Esophagus (tissue), 2 donors: ENCODE data around the gene CYB561D1. TPM values are rescaled to one million over a fixed set of nuclear protein-coding genes. Genes with fewer than 3 reads are reported as not detected.

Source experiments
- H3K27ac ChIP-seq, 2 donors: one replicate each; pipeline ENCODE4 v1.5.1; 2013; ENCODE audit warnings: low read depth in 2 of 2, mild to moderate bottlenecking in 2 of 2, inconsistent platforms in 1 of 2, low read length in 1 of 2, moderate library complexity in 1 of 2
- H3K27me3 ChIP-seq, 2 donors: one replicate each; pipeline ENCODE4 v1.6.1; 2013; ENCODE audit warnings: low read length in 2 of 2, control low read depth in 1 of 2, mild to moderate bottlenecking in 1 of 2; ENCODE audit not compliant: insufficient read depth in 2 of 2, control insufficient read depth in 1 of 2
- H3K36me3 ChIP-seq, 2 donors: one replicate each; pipeline ENCODE4 v1.6.1; 2013; ENCODE audit warnings: low read length in 1 of 2; ENCODE audit not compliant: control insufficient read depth in 2 of 2, insufficient read depth in 2 of 2
- H3K4me1 ChIP-seq, 2 donors: one replicate each; pipeline ENCODE4 v1.6.1; 2013; ENCODE audit warnings: low read length in 1 of 2; ENCODE audit not compliant: control insufficient read depth in 2 of 2, insufficient read depth in 2 of 2
- H3K4me3 ChIP-seq, 2 donors: one replicate each; pipeline ENCODE4 v1.5.1; 2013; ENCODE audit warnings: low read length in 2 of 2, mild to moderate bottlenecking in 2 of 2, low read depth in 1 of 2, moderate library complexity in 1 of 2
- H3K9me3 ChIP-seq, 2 donors: one replicate each; pipeline ENCODE4 v1.6.1; 2013; ENCODE audit warnings: mild to moderate bottlenecking in 2 of 2, low read depth in 1 of 2, low read length in 1 of 2, moderate library complexity in 1 of 2; ENCODE audit not compliant: control insufficient read depth in 2 of 2, insufficient read depth in 1 of 2
- WGBS, 2 donors: extraction: QIAGEN DNeasy Blood & Tissue Kit; methylation state at CpG; one replicate each; pipeline ENCODE4 v1.1.7; 2013; 5-methylcytosine and 5-hydroxymethylcytosine counted together
- polyA plus RNA-seq, 2 donors: library from polyadenylated mRNA; stranded (reverse); fragments of 200-250 nt; gene quantifications; one replicate each; pipeline ENCODE4 v1.2.3, GENCODE V29; 2013
- donor health status: healthy with polysubstance abuse.
- donor health status: Bipolar disorder and iron deficiency.

CYB561D1 gene
- polyA plus RNA-seq, 2 donors = 3.7 to 4.8 TPM

DNA sequence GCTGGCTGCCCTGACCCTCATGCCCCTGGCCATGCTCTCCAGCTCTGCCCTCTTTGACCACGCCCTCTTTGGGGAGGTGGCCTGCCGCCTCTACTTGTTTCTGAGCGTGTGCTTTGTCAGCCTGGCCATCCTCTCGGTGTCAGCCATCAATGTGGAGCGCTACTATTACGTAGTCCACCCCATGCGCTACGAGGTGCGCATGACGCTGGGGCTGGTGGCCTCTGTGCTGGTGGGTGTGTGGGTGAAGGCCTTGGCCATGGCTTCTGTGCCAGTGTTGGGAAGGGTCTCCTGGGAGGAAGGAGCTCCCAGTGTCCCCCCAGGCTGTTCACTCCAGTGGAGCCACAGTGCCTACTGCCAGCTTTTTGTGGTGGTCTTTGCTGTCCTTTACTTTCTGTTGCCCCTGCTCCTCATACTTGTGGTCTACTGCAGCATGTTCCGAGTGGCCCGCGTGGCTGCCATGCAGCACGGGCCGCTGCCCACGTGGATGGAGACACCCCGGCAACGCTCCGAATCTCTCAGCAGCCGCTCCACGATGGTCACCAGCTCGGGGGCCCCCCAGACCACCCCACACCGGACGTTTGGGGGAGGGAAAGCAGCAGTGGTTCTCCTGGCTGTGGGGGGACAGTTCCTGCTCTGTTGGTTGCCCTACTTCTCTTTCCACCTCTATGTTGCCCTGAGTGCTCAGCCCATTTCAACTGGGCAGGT, 49.5 kb downstream of the CYB561D1 start:
- H3K4me3 ChIP-seq = no peak overlapping the region
- WGBS, 2 donors = 85 to 88% methylated on average over 24 of the region's 24 CpGs
- H3K4me1 ChIP-seq = no peaks in the 10 kb centered on the region
- no peaks in the 10 kb centered on the region for H3K27me3 ChIP-seq
- no peaks in the 10 kb centered on the region for H3K36me3 ChIP-seq
- H3K9me3 ChIP-seq = no peaks in the 10 kb centered on the region
- H3K27ac ChIP-seq = no peak overlapping the region

DNA sequence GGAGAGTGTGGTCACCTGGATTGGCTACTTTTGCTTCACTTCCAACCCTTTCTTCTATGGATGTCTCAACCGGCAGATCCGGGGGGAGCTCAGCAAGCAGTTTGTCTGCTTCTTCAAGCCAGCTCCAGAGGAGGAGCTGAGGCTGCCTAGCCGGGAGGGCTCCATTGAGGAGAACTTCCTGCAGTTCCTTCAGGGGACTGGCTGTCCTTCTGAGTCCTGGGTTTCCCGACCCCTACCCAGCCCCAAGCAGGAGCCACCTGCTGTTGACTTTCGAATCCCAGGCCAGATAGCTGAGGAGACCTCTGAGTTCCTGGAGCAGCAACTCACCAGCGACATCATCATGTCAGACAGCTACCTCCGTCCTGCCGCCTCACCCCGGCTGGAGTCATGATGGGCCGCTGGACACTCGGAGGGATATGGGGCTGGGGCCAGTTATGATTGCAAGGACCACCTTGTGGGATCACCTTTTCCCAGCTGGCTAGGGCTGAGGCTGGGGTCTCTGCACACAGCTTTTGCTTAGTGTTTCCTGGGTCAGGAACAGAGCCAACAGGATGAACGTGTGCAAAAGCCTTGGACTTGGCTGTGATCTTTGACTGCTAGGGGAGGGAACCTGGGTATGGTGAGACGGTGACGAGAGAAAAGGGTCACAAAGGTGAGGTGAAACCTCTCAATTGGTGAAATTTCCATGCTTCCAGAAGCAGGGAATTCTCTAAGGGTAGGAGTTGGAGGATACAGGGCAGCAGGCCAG, 50.3 kb downstream of the CYB561D1 start:
- no peak overlapping the region for H3K27ac ChIP-seq
- no peaks in the 10 kb centered on the region for H3K4me1 ChIP-seq
- H3K9me3 ChIP-seq = no peaks in the 10 kb centered on the region
- H3K36me3 ChIP-seq = no peaks in the 10 kb centered on the region
- WGBS, 2 donors = 73 to 74% methylated on average over 14 of the region's 14 CpGs
- H3K27me3 ChIP-seq = no peaks in the 10 kb centered on the region
- H3K4me3 ChIP-seq = no peak overlapping the region

DNA sequence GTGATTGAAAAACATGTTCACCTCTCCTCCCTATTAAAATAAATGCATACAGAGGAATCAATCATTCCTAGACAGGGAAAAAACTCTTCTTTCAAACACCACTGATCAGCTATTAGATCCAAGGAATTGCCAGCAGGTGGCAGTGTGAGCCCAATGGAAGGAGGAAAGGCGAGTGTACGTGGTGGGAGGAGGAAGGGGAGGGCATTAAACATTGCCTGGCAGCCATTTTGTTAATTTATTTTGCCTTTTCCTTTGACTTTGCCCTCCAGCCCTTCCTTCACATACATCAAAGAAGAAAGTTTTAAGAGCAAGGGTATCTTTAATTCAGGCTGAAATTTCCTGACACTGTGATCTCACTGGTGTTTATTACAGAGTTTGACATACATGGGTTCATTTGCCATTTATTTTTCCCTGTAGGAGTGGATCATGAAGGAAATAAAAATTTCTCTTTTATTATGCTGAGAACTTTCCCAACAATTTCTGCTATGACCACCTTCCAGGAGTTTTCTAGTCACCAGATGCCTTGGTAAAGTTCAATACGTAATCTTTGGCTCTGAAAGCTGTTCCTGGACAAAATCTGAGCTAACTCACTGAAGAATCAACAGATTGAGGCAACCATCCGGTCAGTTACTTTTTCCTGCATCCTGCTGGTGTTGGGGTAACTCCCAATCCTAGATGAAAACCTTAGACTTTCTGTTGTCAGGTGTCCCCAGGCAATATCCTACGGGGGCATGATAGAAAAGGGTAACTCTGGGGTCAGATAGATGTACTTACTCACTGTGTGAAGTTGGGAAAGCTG, 52.6 kb downstream of the CYB561D1 start:
- Histone ChIP-seq H3K27me3 (no peaks in the 10 kb centered on the region), H3K4me1 (no peaks in the 10 kb centered on the region), H3K36me3 (no peaks in the 10 kb centered on the region), H3K27ac (peak overlapping the region; percentile 70 to 81), H3K9me3 (no peaks in the 10 kb centered on the region), H3K4me3 (peak overlapping the region; percentile 24 to 71)
- 24 to 25% methylated on average over 5 of the region's 5 CpGs for WGBS, 2 donors

DNA sequence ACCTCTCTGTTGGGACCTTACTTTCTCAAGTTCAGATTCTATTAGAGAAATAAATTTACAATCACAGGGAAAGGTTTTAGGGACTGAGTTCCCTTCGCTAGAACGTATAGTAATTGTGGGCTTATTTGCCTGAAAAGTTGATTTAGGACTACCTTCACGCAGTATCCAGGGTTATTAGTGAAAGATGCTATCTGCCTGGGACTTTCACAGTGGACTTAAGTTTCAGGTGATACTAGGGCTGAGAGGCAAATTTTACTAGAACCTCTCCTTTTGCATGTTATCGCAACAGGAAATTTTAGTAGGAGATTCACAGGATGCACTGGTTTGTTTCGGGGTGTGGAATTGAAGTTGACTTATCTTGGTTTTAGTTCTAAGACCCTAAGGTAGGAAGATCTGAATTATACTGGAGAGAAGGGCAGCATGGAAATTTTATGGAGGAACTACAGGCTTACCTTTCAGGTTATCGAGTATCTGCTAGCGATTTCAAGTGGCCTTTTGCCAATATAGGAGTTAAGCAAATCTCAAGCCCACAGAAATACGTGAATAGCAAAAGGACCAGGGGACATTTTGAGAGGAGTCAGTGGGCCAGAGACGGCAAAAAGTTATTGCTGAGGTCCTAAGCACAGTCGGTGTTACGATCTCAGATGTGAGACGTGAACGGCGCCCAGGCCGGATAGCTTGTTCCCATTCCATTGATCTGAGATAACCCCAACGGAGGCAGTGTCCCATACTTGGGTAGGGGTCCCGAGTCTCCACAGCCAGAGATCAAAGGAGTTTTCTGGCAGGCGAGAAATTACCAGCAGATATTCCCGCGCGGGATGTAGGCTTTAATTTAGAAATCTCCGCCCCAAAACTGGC, 53.8 kb downstream of the CYB561D1 start:
- Histone ChIP-seq H3K4me1 (no peaks in the 10 kb centered on the region), H3K4me3 (peak overlapping the region; percentile 71 to 83), H3K27ac (peak overlapping the region; percentile 96 to 97), H3K36me3 (no peaks in the 10 kb centered on the region), H3K9me3 (no peaks in the 10 kb centered on the region), H3K27me3 (no peaks in the 10 kb centered on the region)
- WGBS, 2 donors = 7 to 8% methylated on average over 22 of the region's 22 CpGs

DNA sequence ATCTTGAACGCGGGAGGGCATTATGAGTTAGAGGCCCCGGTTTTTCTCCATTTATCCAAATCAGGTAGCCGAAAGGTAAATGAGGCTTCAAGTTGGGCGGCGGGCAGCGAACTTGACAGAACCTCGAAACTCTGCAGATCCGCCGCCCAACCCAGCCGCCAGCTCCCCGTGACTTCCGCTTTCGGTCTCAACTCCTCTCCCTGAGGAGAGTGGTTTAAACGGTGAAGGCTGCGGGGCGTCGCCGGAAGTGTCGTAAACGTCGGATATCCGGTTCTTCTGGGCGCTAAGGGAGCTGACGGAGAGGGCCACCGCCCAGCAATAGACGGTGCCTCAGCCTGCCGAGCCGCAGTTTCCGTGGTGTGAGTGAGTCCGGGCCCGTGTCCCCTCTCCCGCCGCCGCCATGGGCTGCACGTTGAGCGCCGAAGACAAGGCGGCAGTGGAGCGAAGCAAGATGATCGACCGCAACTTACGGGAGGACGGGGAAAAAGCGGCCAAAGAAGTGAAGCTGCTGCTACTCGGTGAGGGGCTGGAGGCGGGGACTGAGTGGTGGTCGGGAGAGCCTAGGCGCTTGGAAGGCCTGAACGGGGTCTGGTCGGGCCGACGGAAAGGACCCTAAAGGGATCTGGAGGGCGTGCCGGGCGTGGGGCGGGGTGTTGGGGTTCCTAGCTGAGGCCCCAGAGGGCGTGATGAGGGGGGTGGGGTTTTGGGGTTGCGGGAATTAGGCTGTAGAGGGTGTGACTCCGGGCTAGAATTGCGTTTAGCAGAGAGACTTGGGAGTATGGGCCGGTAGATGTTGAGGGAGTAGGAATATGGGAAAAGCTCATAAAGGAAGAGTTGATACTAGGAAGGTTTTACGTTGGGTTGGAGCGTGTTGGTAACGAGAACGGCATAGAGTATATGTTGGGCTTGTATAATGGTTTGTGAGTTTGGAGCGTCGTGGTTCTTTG, 54.7 kb downstream of the CYB561D1 start, which contains the start of gene GNAI3:
GNAI3 (plus strand) TSS at position 295 of the 947 bp plus-strand sequence; CDS start at position 401, 106 bp downstream.
- Histone ChIP-seq H3K27ac (peak within 1 kb of the TSS; percentile 96 to 97), H3K4me3 (peak within 1 kb of the TSS; percentile 71 to 83), H3K4me1 (no peaks in the 10 kb centered on the region), H3K36me3 (no peaks in the 10 kb centered on the region), H3K9me3 (no peaks in the 10 kb centered on the region), H3K27me3 (no peaks in the 10 kb centered on the region)
- 0 to 1% methylated on average over 68 of the region's 68 CpGs for WGBS, 2 donors

Other genes with a start within 250 kb of the CYB561D1 start
- 10 to 100 TPM; 17.4 to 19.4 TPM for gene CELSR2, start 244.6 kb upstream of the CYB561D1 start, polyA plus RNA-seq
- 10 to 100 TPM in 1 of 2 donors, 1 to 10 TPM in 1; 6.3 to 10.4 TPM for gene PSRC1, start 210.9 kb upstream of the CYB561D1 start, polyA plus RNA-seq
- under 1 TPM; 0.08 to 0.14 TPM for gene MYBPHL, start 187.1 kb upstream of the CYB561D1 start, polyA plus RNA-seq
- 10 to 100 TPM; 25.3 to 34.9 TPM for gene SORT1, start 96.2 kb upstream of the CYB561D1 start, polyA plus RNA-seq
- 10 to 100 TPM; 19.5 to 63.6 TPM for gene PSMA5, start 67.6 kb upstream of the CYB561D1 start, polyA plus RNA-seq
- gene SYPL2, start 27.5 kb upstream of the CYB561D1 start, polyA plus RNA-seq = under 1 TPM; 0.16 to 0.38 TPM
- gene ATXN7L2, start 10.2 kb upstream of the CYB561D1 start, polyA plus RNA-seq = 1 to 10 TPM; 3.6 to 6.4 TPM
- gene AMIGO1, start 15.6 kb downstream of the CYB561D1 start, polyA plus RNA-seq = 1 to 10 TPM in 1 of 2 donors, under 1 TPM in 1; 0.71 to 1.6 TPM
- under 1 TPM in 1 of 2 donors, not detected in 1; 0.06 TPM for gene GPR61, start 45.8 kb downstream of the CYB561D1 start, polyA plus RNA-seq
- 1 to 10 TPM; 3.5 to 6.8 TPM for gene GNAI3, start 54.5 kb downstream of the CYB561D1 start, polyA plus RNA-seq
- not detected for gene GNAT2, start 125.5 kb downstream of the CYB561D1 start, polyA plus RNA-seq
- 10 to 100 TPM; 15.7 to 16.3 TPM for gene AMPD2, start 125.7 kb downstream of the CYB561D1 start, polyA plus RNA-seq
- gene GSTM4, start 162.0 kb downstream of the CYB561D1 start, polyA plus RNA-seq = 10 to 100 TPM; 22.9 to 26.4 TPM
- 100 to 1,000 TPM in 1 of 2 donors, 10 to 100 TPM in 1; 52.0 to 130 TPM for gene GSTM2, start 174.0 kb downstream of the CYB561D1 start, polyA plus RNA-seq
- gene GSTM1, start 193.7 kb downstream of the CYB561D1 start, polyA plus RNA-seq = 100 to 1,000 TPM; 125 to 132 TPM
- gene GSTM5, start 218.2 kb downstream of the CYB561D1 start, polyA plus RNA-seq = 1 to 10 TPM; 1.6 to 2.2 TPM
- gene GSTM3, start 246.9 kb downstream of the CYB561D1 start, polyA plus RNA-seq = 100 to 1,000 TPM in 1 of 2 donors, 10 to 100 TPM in 1; 77.5 to 106 TPM